Inflammatory macrophage treated with lipopolysaccharide for 1 hour (primary cell): ENCODE results near the gene SOCS6.
A peak's percentile ranks its signal among the peaks of the same experiment; 100 is the strongest.
"Not testable (repeated sequence)": the region's sequence is repeated elsewhere in the genome, so short reads cannot be mapped to it uniquely, and the experiment has no call there.

Experiments used
- DNase-seq, 2 donors: peaks; one replicate each; pipeline ENCODE4 v3.0.0-alpha.2; 2020 to 2022

The SOCS6 gene, protein sequence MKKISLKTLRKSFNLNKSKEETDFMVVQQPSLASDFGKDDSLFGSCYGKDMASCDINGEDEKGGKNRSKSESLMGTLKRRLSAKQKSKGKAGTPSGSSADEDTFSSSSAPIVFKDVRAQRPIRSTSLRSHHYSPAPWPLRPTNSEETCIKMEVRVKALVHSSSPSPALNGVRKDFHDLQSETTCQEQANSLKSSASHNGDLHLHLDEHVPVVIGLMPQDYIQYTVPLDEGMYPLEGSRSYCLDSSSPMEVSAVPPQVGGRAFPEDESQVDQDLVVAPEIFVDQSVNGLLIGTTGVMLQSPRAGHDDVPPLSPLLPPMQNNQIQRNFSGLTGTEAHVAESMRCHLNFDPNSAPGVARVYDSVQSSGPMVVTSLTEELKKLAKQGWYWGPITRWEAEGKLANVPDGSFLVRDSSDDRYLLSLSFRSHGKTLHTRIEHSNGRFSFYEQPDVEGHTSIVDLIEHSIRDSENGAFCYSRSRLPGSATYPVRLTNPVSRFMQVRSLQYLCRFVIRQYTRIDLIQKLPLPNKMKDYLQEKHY

GRCh38 chr18:70288851-70289328, at the start of gene SOCS6:
Gene SOCS6, plus strand, starts transcription at chr18:70289045. Its CDS starts 35,624 bp downstream, at chr18:70324669.
- peak; percentile 50 to 61 for DNase-seq

GRCh38 chr18:70243131-70243929, 45.5 kb upstream of the SOCS6 start:
- DNase-seq: no peak

DNA sequence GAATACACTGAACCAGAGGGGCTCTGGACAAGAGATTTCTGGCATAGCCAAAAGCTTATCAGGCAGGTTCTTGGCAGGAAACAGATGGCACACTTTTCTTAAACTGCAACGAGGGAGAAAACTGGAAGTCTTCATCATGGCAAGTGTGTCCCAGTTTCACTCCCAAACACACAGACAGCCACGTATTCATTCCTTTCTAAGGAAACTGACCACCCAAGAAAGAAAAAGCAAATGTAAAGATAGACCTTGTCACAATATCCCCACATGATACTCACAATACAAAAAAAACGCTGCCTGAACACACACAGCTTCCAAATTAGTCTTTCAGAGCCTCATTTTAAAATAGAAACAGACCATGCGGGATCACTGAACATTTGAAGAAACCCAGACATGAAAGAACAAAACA, 42.8 kb upstream of the SOCS6 start:
- no peak for DNase-seq

DNA sequence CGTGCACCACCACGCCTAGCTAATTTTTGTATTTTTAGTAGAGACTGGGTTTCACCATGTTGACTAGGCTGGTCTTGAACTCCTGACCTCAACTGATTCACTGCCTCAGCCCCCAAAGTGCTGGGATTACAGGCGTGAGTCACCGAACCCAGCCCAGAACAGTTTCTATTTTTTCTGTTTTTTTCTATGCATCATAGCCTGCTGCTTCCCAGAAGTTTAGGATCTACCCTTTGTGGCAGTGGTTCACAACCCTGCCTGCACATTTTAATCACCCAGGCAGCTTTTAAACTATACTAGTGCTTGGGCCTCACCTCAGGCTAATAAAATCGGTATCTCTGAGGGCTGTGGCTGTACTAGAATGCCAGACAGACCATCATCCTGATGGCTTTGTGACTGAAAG, 39.7 kb upstream of the SOCS6 start:
- no peak for DNase-seq

GRCh38 chr18:70249861-70250260, 39.0 kb upstream of the SOCS6 start:
- not testable (repeated sequence) for DNase-seq

DNA sequence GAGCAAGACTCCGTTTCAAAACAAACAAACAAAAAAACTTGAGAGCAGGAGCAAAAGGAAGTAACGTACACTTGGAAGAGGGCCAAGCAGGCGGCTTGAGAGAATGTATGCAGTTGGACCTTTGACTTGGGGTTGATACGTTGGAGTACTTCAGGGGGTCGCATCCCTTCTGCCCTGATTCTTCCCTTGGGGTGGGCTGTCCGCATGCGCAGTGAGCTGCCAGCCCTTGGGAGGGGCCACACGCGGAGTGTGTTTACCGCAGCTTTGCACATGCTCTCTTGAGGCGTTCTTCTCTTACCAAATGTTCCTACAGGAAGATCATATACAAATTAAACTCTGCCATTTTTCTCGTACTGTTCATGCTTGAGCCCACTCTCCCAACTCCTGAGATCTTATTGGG, 38.1 kb upstream of the SOCS6 start:
- no peak for DNase-seq

- no peak for DNase-seq
Observed at GRCh38 chr18:70256184-70256583, 32.7 kb upstream of the SOCS6 start.

DNA sequence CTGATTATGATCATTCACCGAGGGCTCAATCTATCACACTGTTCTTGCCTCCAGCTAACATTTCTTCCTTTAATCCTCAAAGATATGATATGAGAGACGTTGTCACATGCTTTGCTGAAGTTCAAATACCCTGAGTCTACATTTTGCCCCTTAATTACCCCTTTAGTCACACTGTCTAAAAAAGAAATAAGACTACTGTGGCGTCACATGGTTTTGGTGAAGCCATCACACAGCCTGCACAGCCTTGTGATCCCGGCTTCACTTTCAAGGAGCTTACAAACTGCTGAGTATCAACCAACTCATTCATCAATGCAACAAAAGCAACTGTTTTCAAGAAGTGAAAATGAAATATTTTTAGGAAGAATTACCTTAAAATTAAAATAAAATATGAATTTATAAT, 31.9 kb upstream of the SOCS6 start:
- DNase-seq: no peak

GRCh38 chr18:70258243-70258642, 30.6 kb upstream of the SOCS6 start:
- no peak for DNase-seq

GRCh38 chr18:70260683-70261082, 28.2 kb upstream of the SOCS6 start:
- no peak for DNase-seq

DNA sequence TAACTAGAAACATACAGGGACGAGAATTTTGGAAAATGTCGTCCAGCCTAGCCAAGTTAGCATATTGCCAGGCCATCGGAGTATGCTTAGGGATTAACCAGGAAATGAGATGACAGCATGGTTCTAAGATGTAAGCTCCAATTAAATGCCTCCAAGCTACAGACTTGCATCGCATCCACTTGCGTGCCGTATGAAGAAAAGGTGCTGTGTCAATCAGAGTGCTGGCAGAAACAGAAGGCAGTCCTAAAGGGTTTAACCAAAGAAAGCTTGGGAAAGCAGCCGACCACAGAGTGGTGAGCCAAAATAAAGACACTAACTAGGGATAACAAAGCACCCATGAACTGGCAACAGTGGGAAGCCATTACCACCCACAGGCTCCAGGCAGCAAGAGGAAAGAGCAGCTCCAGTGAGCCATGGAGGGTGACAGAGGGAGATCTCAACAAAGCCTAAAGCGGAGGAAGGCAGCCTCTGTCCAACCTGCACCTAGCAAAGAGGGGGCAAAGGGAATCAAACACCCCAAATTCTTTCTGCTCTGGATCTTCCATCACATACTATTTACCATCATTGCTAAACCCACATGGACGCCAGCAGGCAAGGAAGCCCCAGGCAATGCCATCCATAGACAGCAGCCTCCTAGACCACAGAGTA, 27.6 kb upstream of the SOCS6 start:
- no peak for DNase-seq

DNA sequence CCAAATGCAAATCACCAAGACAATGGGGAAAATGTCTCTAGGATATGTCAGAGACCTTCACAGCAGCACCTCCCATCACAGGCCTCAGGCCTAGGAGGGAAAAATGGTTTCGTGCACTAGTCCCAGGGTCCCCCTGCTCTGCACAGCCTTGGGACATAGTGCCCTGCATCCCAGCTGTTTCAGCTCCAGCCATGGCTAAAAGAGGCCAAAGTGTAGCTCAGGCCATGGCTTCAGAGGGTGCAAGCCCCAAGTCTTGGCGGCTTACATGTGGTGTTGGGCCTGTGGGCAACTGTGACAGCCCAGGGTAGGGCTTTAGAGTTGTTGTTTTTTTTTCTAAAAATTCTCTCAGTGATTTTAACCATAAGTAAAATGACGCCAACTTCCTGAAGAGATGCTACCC, 25.5 kb upstream of the SOCS6 start:
- DNase-seq: no peak

DNA sequence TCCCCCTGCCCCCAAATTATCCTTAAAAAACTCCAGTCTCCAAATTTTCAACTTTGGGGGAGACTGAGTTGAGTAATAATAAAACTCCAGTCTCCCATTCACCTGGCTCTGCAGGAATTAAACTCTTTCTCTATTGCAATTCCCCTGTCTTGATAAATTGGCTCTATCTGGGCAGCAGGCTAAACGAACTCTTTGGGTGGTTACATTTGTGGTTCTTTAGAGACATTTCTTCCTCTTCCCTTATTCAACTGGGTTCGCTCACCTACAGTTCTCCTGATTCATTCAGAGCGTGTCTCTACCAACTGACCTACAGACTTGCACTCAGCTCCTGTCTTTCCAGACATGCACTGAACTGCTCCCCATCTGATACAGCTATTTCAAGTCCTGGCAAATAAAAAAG, 17.1 kb upstream of the SOCS6 start:
- DNase-seq: no peak

GRCh38 chr18:70273021-70273420, 15.8 kb upstream of the SOCS6 start:
- DNase-seq: no peak

DNA sequence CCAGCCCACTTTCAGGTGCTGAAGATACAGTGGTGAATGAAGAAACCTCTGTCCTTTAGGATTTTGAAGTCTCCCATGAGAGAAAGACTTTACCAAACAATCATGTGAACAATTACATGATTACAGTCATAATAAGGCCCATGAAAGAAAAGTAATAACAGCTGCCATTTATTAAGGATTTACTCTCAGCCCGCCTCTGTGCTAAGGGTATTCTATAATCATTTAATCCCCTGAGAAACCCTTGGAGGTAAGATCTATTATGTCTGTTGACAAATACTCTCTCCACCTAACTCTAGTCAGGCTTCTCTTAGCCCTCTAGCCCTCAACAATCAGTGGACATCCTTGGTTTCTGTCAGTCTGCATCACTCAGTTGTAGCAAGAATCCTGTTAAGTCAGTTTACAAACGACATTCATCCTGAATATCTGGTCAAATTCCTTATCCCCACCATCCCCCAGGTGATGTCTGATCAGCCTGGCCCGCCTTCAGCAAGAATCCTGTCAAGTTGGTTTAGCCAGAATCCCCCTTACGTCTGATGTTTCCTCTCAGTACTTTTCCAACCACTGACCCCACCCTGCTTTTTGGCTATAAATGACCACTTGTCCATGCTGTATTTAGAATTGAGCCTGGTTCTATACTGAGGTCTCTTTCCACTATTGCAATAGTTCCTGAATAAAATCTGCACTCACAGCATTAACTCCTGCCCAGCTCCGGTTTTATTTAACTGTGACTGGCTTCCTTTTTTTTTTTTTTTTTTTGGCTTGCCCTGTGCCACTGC, 12.2 kb upstream of the SOCS6 start:
- no peak for DNase-seq

DNA sequence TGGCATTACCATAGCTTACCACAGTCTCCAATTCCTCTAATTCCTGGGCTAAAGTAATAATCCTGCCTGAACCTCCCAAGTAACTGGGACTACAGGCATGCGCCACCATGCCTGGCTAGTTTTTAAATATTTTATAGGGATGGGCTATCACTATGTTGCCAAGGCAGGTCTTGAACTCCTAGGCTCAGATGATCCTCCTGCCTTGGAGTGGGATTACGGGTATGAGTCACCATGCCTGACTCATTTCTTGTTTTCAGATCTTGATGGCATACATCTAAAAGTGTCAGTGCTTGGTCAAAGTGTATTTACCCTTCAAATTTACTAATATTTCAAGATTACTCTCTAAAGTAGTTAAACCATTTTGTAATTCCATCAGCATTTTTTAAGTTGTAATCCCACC, 9.4 kb upstream of the SOCS6 start:
- no peak for DNase-seq

GRCh38 chr18:70280007-70280925, 8.6 kb upstream of the SOCS6 start:
- DNase-seq: no peak

DNA sequence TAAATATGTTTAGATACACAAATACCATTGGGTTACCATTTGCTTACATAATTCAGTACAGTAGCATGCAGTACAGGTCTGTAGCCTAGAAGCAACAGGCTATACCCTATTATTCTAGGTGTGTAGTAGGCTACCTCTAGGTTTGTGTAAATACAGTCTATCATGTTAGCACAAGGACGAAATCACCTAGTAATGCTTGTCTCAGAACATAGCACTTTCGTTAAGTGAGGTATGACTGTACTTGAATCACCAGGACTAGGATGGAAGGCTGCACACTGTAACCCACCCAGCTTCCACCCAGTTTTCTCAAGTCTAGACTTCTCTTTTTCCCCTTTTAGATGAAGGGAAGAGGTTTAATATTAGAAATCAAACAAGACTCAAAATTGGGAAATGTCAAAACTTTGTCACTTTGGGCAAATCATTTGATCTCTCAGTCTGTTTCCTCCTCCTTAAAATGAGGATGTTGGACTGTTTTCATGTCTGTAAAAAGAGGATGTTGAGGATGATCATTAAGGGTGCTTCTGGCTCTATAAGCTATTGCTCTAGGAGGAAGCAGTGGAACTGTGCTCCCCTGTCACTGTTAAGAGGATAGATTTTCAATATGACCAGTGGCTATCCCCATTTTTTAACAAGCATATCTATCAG, 3.7 kb upstream of the SOCS6 start:
- peak; percentile 80 to 83 for DNase-seq

DNA sequence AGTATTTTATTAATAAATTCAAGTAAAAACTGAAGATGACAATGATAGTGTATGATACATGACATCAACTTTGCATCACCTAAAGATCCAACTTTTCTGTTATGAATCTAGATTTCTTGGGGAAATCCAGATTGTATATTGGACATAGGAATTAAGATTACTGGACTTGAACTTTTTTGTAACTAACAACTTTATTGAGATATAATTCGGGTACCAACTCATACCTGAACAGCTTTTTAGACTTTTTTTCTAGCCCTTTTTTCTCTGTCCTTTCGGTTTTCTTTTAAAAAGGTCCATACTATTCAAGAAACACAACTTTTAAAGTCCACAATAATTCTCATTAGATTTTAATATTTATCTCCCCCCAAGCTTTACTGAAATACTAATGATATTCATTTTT, 1.1 kb upstream of the SOCS6 start:
- no peak for DNase-seq

GRCh38 chr18:70288171-70288850, 534 bp upstream of the SOCS6 start:
- DNase-seq: peak; percentile 37 to 52
